Activated T-helper 1 cell treated with anti-CD3 and anti-CD28 coated beads, Interleukin-12 subunit alpha, Interleukin-12 subunit beta, Interleukin-2, Interleukin-4 antibody, amounts not matched to agents 30 ng/mL and 10 ng/mL and 1 ng/mL, durations not matched to agents 14 hours and 24 hours and 36 hours (primary cell): ENCODE measurements around the gene ALG2. TPM values are rescaled to one million over a fixed set of nuclear protein-coding genes. Genes with fewer than 3 reads are reported as not detected.
A peak's percentile ranks its signal among the peaks of the same experiment; 100 is the strongest.

Experiments used
- DNase-seq: peaks from one replicate; pipeline ENCODE4 v3.0.0; 2021; ENCODE audit warnings: low spot score
- H3K27ac Mint-ChIP-seq: one replicate; pipeline ENCODE4 v1.8.0; 2021; ENCODE audit warnings: mild to moderate bottlenecking, mixed read lengths
- H3K27me3 Mint-ChIP-seq: one replicate; pipeline ENCODE4 v1.8.0; 2022; ENCODE audit warnings: mild to moderate bottlenecking, moderate library complexity, mixed read lengths; ENCODE audit not compliant: insufficient read depth
- H3K36me3 Mint-ChIP-seq: one replicate; pipeline ENCODE4 v1.8.0; 2021; ENCODE audit warnings: low read depth, mixed read lengths
- H3K4me1 Mint-ChIP-seq: one replicate; pipeline ENCODE4 v1.8.0; 2021; ENCODE audit warnings: low read depth, mixed read lengths
- H3K4me3 Mint-ChIP-seq: one replicate; pipeline ENCODE4 v1.8.0; 2021; ENCODE audit warnings: mild to moderate bottlenecking, moderate library complexity, mixed read lengths
- H3K9me3 Mint-ChIP-seq: one replicate; pipeline ENCODE4 v1.8.0; 2021; ENCODE audit warnings: mixed read lengths
- intact Hi-C: fragments of 100-400 bp; cut with micrococcal nuclease; formaldehyde crosslinking; loops from one replicate; pipeline ENCODE4 v1.15.1; 2024
- total RNA-seq: library from RNA; stranded (reverse); gene quantifications from 2 replicates; pipeline ENCODE4 v1.2.3, GENCODE V29; 2022

Gene ALG2
- total RNA-seq, 1 donor from 2014 or later, result 39.7 TPM

GRCh38 chr9:99173570-99174504 is 47.9 kb downstream of the ALG2 start:
- Mint-ChIP-seq H3K4me1 (peaks cover 29% of the 10 kb centered on the region), H3K27ac (no peak overlapping the region), H3K36me3 (no peaks in the 10 kb centered on the region), H3K9me3 (no peaks in the 10 kb centered on the region), H3K4me3 (no peak overlapping the region), H3K27me3 (peaks cover 11% of the 10 kb centered on the region)
- DNase-seq, result no peak
- intact Hi-C loops, result no loop called here

- intact Hi-C loops, result no loop called here
- Mint-ChIP-seq H3K4me1 (peaks cover 38% of the 10 kb centered on the region), H3K4me3 (no peak overlapping the region), H3K27ac (no peak overlapping the region), H3K27me3 (peaks cover 8% of the 10 kb centered on the region), H3K9me3 (no peaks in the 10 kb centered on the region), H3K36me3 (no peaks in the 10 kb centered on the region)
- no peak for DNase-seq
These were observed 49.3 kb downstream of the ALG2 start for GRCh38 chr9:99172124-99173091.

GRCh38 chr9:99171225-99172123 is 50.3 kb downstream of the ALG2 start:
- Mint-ChIP-seq H3K9me3 (no peaks in the 10 kb centered on the region), H3K4me1 (peaks cover 42% of the 10 kb centered on the region), H3K4me3 (no peak overlapping the region), H3K27ac (no peak overlapping the region), H3K36me3 (no peaks in the 10 kb centered on the region), H3K27me3 (peaks cover 9% of the 10 kb centered on the region)
- no peak for DNase-seq
- intact Hi-C loops, result no loop called here

GRCh38 chr9:99169982-99170761 is 51.6 kb downstream of the ALG2 start:
- Mint-ChIP-seq H3K27ac (no peak overlapping the region), H3K4me1 (peaks cover 45% of the 10 kb centered on the region), H3K36me3 (no peaks in the 10 kb centered on the region), H3K27me3 (peaks cover 9% of the 10 kb centered on the region), H3K9me3 (no peaks in the 10 kb centered on the region), H3K4me3 (no peak overlapping the region)
- intact Hi-C loops, result no loop called here
- no peak for DNase-seq

- Mint-ChIP-seq H3K27ac (no peak overlapping the region), H3K4me3 (no peak overlapping the region), H3K4me1 (peaks cover 41% of the 10 kb centered on the region), H3K9me3 (no peaks in the 10 kb centered on the region), H3K27me3 (peaks cover 9% of the 10 kb centered on the region), H3K36me3 (no peaks in the 10 kb centered on the region)
- intact Hi-C loops, result no loop called here
- DNase-seq, result no peak
These were observed 52.7 kb downstream of the ALG2 start for GRCh38 chr9:99169086-99169485.

- Mint-ChIP-seq H3K27me3 (peaks cover 9% of the 10 kb centered on the region), H3K4me1 (peaks cover 41% of the 10 kb centered on the region), H3K9me3 (no peaks in the 10 kb centered on the region), H3K4me3 (no peak overlapping the region), H3K27ac (no peak overlapping the region), H3K36me3 (no peaks in the 10 kb centered on the region)
- DNase-seq, result peak; percentile 24
- intact Hi-C loops, result no loop called here
These were observed 54.0 kb downstream of the ALG2 start for GRCh38 chr9:99167694-99168093.

- no peak overlapping the region for H3K27ac Mint-ChIP-seq
- H3K36me3 Mint-ChIP-seq, result no peaks in the 10 kb centered on the region
- H3K4me1 Mint-ChIP-seq, result peaks cover 41% of the 10 kb centered on the region
- H3K9me3 Mint-ChIP-seq, result no peaks in the 10 kb centered on the region
- peaks cover 7% of the 10 kb centered on the region for H3K27me3 Mint-ChIP-seq
- no peak overlapping the region for H3K4me3 Mint-ChIP-seq
- intact Hi-C loops, result no loop called here
- DNase-seq, result no peak
These were observed 54.6 kb downstream of the ALG2 start for GRCh38 chr9:99167119-99167518.

Other genes with a start within 250 kb of the ALG2 start
- gene TGFBR1, start 116.8 kb downstream of the ALG2 start, total RNA-seq, result 38.5 and 42.6 TPM in 2 replicates
- gene SEC61B, start 340 bp upstream of the ALG2 start, total RNA-seq, result 180 and 184 TPM in 2 replicates